ENCODE measurements around the gene SAT2.

- TF ChIP-seq CTCF (conservative IDR thresholded peaks at IDR 0.05) (no peak), ZFX (IDR thresholded peaks at IDR 0.05) (no peak)
Observed at GRCh38 chr17:7591596-7591995, 36.0 kb downstream of the SAT2 start.
